Mesothelial cell of epicardium (in vitro differentiated cells): ENCODE measurements around the gene CTTNBP2. TPM values are rescaled to one million over a fixed set of nuclear protein-coding genes. Genes with fewer than 3 reads are reported as not detected.

Experiments
- DNase-seq, 2 experiments: peaks; one replicate each; pipeline ENCODE4 v3.0.0; 2021; ENCODE audit warnings: low spot score in 2 of 2; ENCODE audit not compliant: unreplicated experiment in 2 of 2
- H3K27ac Mint-ChIP-seq: 2 replicates; pipeline ENCODE4 v1.8.0; 2021; ENCODE audit warnings: mixed read lengths
- H3K27me3 Mint-ChIP-seq: 2 replicates; pipeline ENCODE4 v1.8.0; 2021; ENCODE audit warnings: low read depth, mixed read lengths
- H3K36me3 Mint-ChIP-seq: 2 replicates; pipeline ENCODE4 v1.8.0; 2021; ENCODE audit warnings: mixed read lengths
- H3K4me1 Mint-ChIP-seq: 2 replicates; pipeline ENCODE4 v1.8.0; 2021; ENCODE audit warnings: mixed read lengths
- H3K4me3 Mint-ChIP-seq: 2 replicates; pipeline ENCODE4 v1.8.0; 2021; ENCODE audit warnings: mild to moderate bottlenecking, moderate library complexity, mixed read lengths
- H3K9me3 Mint-ChIP-seq: 2 replicates; pipeline ENCODE4 v1.8.0; 2021; ENCODE audit warnings: mixed read lengths
- CTCF ChIP-seq: fragments of 200-600 bp; sonication (generic); IDR thresholded peaks from one replicate; pipeline ENCODE4 v1.5.0; 2021; ENCODE audit warnings: antibody characterized with exemption; ENCODE audit not compliant: unreplicated experiment
- total RNA-seq: library from RNA; stranded (reverse); gene quantifications from 3 replicates; pipeline ENCODE4 v1.2.1, GENCODE V29; 2021

Gene CTTNBP2
- total RNA-seq, 1 donor from 2014 or later = 12.1 TPM

- Mint-ChIP-seq H3K27ac (peak overlapping the region; percentile 55), H3K36me3 (no peaks in the 10 kb centered on the region), H3K27me3 (no peaks in the 10 kb centered on the region), H3K4me3 (no peak overlapping the region), H3K9me3 (peaks cover 6% of the 10 kb centered on the region), H3K4me1 (peaks cover 28% of the 10 kb centered on the region)
- no peak for TF ChIP-seq CTCF
- DNase-seq = no peak
Observed at GRCh38 chr7:117665368-117665767, 207.9 kb downstream of the CTTNBP2 start.

- H3K9me3 Mint-ChIP-seq = peaks cover 6% of the 10 kb centered on the region
- no peak overlapping the region for H3K4me3 Mint-ChIP-seq
- TF ChIP-seq CTCF = no peak
- peaks cover 28% of the 10 kb centered on the region for H3K4me1 Mint-ChIP-seq
- no peak for DNase-seq
- no peaks in the 10 kb centered on the region for H3K27me3 Mint-ChIP-seq
- H3K27ac Mint-ChIP-seq = no peak overlapping the region
- H3K36me3 Mint-ChIP-seq = no peaks in the 10 kb centered on the region
Observed at GRCh38 chr7:117664047-117664446, 209.2 kb downstream of the CTTNBP2 start.

GRCh38 chr7:117661328-117661727, 211.9 kb downstream of the CTTNBP2 start:
- Mint-ChIP-seq H3K4me3 (no peak overlapping the region), H3K27me3 (no peaks in the 10 kb centered on the region), H3K4me1 (peaks cover 23% of the 10 kb centered on the region), H3K27ac (no peak overlapping the region), H3K9me3 (peaks cover 6% of the 10 kb centered on the region), H3K36me3 (no peaks in the 10 kb centered on the region)
- DNase-seq = no peak
- no peak for TF ChIP-seq CTCF
